Stimulated activated CD4-positive, alpha-beta T cell treated with anti-CD3 and anti-CD28 coated beads, Interleukin-4, amount 100 ng/mL, for 48 hours (primary cell): Measurements from ENCODE around the gene BRMS1.
"Not testable (repeated sequence)": the region's sequence is repeated elsewhere in the genome, so short reads cannot be mapped to it uniquely, and the experiment has no call there.

ENCODE experiments used
- DNase-seq, 2 donors: peaks; one replicate each; pipeline ENCODE4 v3.0.0-alpha.2; 2020; ENCODE audit warnings: low read depth in 2 of 2

The BRMS1 gene, protein sequence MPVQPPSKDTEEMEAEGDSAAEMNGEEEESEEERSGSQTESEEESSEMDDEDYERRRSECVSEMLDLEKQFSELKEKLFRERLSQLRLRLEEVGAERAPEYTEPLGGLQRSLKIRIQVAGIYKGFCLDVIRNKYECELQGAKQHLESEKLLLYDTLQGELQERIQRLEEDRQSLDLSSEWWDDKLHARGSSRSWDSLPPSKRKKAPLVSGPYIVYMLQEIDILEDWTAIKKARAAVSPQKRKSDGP

DNA sequence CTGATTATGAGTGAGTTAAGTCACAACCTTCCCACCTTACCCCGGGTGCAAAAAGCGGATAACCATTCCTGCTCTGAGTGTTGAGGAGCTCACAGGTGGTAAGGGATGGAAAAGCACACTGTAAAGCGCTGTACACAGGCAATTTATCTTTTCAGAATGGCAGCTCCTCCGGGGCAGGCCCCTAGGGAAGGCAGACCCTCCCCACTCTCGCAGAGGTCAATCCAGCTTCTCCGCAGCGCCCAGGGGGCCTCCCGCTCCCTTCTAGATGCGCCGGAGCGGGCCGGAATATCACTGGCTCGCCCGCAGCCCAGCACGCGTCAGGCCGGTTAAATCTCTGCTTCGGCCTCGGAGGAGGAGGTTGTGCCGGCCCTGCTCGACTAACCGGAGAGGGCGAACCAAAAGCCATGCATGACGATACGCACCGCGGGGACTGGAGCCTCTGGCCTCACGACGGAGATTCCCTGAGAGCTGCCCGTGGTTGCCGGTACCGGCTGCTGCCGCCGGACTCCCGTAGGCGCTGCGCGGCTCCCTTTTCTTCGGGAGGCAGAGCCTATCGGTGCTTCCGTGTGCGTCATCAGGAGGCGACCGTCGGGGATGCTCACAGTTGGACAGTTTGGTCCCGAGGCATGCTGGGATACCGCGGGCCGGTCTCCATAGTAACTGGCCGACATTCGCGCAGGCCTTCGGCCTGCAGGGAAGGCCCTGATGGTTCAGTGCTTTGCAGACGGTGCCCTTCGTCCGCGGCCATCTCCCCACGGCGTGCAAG is at the start of gene BRMS1:
BRMS1 (minus strand) TSS at position 555 of the 766 bp plus-strand sequence. CDS start 2,870 bp downstream, outside the sequence.
- peak; percentile 91 to 94 for DNase-seq

DNA sequence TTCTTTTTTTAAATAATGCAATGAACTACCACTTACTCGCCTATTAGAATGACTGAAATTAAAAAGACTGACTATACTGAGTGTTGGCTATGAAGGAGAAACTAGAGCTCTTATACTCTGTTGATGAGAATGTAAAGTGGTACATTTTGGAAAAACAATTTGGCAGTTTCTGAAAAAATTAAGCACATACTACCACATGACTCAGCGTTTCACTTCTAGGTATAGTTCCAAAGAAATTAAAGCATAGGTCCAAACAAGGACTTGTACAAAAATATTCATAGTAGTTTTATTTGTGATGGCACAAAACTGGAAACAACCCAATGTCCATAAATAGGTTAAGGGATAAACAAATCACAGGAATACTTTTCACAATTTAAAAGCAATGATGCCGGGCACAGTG is 49.0 kb upstream of the BRMS1 start:
- DNase-seq, result no peak

DNA sequence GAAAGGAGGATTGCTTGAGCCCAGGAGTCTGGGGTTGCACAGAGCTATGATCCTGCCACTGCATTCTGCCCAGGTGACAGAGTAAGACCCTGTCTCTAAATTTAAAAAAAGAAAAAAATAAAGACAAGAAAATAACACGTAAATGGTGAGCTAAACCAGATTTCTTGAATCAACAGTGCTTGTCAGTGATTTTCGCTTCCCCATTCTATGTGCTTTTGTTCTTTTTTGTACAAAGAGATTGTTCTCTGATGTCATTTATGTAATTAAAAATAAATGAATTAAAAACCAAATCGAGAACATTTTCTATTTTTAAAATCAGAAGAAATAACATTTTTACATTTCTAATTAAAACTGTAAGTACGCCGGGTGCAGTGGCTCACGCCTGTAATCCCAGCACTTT is 46.4 kb upstream of the BRMS1 start:
- no peak for DNase-seq

DNA sequence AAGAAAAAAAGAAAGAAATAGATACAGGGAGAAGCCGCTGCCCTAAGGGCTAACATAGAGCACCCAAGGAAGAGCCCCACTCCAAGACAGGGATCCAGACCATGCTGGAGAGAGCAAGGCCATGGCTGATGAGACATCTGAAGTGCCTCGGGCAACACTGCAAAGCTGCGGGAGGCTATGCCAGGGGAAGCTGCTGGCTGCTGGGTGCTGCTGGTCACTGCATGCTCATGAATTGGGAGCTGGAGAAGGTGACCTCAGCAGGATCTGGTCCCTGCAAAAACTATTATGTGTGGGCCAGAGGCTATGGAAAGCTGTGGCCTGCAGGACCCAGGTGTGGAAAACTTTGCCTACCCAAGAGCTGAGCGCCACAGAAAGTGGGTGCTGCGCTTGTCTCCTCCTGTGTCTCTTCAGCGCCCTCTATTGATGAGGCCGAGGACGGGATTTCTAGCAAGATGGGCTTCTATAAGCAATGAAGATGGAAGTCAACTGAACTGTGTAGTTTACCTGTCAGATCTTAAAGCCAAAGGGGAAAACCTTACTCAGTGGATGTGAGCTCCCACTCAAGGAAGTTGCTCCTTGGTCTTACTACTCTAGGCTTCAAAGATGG is 44.0 kb upstream of the BRMS1 start:
- peak; percentile 60 to 64 for DNase-seq

DNA sequence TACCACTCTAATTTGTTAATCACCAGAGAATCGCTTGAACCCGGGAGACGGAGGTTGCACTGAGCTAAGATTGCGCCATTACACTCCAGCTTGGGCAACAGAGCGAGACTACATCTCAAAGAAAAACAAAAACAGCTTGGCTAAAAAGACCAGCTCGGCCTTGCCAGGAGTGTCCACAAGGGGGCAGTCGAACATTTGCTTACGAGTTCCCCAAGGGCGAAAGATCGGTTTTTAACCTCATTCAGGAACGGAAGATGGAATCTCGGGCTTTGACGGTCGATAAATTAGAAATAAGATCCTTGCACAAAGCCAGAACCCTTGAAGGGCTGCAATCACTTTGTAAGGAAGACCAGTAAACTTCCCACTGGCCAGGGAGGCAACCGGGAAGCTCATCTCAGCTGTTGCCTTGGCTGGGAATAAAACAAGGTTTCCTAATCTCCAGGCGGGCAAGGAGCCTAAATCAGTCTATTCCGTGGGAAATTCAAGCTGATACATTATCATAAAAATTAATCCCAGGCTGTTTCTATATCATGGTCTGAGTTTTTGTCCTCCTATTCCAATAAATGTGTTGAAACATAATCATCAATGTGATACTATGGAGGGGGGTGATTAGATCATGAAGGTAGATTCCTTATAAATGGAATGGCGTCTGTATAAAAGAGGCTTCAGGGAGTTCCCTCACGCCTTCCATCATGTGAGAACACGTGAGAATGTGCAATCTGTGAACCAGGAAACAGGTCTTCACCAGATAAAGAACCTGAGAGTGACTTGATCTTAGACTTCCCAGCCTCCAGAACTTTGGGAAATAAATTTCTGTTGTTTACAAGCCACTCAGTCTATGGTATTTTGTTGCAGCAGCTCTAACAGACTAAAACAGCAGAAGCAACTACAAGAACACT is 41.5 kb upstream of the BRMS1 start:
- peak; percentile 78 to 87 for DNase-seq

DNA sequence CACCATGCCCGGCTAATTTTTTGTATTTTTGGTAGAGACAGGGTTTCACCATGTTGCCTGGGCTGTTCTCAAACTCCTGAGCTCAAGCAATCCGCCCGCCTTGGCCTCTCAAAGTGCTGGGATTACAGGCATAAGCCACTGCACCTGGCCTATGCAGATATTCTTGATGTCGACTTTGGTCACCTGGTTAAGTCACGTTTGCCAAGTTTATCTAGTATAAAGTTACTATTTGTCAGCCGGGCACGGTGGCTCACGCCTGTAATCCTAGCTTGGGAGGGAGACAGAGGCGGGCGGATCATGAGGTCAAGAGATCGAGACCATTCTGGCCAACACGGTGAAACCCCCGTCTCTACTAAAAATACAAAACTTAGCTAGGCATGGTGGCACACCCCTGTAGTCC is 39.4 kb upstream of the BRMS1 start:
- DNase-seq, result not testable (repeated sequence)

DNA sequence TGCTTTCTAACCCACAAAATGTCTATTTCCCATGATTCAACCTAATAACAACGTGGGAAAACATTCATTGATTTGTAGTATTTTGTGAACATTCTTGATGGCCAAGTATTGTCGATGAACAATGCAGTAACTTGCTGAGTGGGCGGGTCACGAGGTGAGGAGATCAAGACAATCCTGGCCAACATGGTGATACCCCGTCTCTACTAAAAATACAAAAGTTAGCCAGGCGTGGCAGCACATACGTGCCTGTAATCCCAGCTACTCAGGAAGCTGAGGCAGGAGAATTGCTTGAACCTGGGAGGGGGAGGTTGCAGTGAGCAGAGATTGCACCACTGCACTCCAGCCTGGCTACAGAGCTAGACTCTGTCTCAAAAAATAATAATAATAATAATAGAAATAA is 35.4 kb upstream of the BRMS1 start:
- not testable (repeated sequence) for DNase-seq

DNA sequence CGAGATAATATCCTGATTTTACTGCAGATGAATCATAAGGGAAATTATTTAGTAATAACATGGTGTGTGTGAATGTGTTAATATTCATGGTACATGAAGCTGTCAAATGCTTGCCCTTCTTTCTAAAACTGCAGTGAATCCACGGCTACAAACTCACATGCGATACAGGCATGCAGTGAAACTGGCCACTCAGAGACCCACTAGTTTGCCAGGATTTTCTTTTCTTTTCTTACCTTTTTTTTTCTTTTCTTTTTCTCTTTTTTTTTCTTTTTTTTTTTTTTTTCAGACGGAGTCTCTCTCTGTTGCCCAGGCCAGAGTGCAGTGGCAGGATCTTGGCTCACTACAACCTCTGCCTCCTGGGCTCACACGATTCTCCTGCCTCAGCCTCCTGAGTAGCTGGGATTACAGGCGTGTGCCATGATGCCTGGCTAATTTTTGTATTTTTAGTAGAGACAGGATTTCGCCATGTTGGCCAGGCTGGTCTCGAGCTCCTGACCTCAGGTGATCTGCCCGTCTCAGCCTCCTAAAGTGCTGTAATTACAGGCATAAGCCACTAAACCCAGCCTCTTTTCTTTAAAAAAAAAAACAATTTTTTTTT is 28.9 kb upstream of the BRMS1 start:
- DNase-seq, result not testable (repeated sequence)

DNA sequence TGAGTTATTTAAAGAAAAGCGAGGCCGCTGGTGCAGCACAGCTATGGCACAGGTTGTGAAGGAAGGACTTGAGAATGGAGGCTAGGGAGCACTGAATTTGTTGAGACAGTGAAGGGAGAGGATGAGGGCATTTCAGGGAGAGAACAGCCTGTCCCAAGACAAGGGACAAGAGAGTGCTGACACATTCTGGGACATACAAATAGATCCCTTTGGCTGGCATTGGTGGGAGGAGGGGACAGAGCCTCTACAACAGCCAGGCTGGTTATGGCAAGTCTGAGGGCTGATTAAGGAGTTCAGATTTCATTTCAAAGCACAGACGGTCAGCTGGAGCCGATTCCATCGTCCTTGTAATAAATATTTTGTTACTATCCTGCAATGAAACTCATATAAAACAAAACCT is 28.4 kb upstream of the BRMS1 start:
- no peak for DNase-seq

DNA sequence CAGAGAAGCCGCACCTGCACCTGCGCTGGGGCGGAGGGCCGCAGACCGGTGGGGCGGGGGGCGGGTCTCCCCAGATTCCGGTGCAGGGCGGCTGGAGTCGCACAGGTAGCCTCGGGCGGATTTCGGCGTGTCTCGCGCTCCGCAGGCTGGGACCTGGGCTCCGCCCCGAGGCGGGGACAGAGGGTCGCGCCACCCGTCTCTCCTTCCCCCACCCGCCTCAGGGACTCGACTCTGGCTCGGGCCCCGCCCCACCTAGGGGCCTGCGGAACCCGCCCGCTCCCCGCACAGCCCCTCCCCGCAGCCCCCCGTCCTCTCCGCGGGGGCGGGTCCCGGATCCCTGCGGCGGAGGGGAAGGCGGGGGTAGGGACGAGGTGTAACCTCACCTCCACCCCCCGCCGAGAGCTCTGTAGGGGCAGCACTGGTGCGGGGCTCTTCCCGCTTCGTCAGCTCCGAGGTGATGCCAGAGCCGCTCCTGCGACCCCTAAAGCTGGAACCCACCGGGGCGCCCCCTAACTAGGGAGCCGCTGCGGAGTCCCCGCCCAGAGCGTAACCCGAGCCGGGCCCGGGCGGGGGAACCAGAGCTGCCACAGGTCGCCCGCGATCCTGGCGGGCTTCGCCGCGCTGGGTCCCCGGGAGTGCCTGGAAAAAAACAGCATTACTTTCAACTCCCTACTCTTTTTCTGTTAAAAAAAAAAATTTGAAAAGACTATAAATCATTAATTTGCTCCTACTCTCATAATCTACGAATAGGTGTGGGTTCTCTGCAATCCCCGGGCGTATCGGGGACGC is 26.9 kb upstream of the BRMS1 start, which contains the start of gene SLC29A2:
SLC29A2 (minus strand) TSS at position 134 of the 789 bp plus-strand sequence. CDS start 169 bp downstream, outside the sequence.
- peak; percentile 67 to 72 for DNase-seq

DNA sequence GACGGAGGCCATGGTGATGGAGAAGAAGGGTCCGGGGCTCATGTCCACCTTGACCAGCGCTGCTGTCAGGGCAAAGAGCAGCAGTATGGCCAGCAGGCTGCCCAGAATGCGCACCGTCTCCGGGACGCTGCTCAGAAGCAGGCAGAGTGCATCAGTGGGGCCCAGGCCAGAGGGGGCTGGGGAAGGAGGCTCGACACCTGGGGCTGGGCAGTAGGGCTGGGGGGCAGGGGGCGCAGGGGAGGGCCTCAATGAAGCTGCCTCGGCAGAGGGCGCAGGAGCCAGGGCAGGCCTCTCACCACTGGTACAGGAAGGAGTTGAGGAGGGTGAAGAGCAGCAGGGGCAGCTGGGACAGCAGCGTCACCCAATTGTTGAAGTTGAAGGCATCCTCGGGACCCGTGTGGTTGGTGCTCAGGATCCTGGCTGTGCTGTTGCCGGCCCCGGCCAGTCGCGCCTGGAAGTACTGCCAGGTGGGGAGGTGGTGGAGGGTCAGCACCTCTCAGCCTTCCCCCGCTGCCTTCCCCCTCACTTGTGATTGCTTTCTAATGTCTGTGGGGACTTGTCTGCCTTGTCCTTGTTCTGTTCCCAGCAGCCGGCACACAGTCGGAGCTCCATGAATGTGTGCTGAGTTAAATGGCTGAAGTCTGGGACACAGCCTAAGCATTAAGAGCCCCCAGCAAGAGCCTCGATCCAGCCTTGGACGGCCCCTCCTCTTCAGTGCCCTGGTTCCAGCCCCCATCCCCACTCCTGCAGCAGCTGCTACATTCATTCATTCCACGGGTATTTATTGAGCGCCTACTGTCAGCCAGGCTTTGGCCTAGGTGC is 24.4 kb upstream of the BRMS1 start:
- DNase-seq, result no peak

DNA sequence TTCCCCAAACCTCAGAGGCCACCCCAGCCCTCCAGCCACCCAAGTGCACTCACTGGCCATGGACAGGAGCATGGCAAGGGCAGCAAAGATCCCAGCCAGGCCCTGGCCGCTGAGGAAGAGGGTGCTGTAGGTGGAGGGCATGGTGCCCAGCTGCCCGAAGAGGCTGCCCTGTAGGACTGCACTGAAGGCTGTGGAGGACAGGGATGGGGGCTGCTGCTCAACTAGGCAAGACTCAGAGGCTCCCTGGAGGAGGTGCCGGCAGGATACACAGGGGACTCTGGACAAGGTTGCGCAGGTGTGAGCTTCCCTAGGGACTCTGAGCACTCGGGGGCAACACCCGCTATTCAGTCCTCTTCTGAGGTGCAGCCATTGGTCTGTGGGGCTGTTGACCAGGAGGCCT is 23.6 kb upstream of the BRMS1 start:
- no peak for DNase-seq

DNA sequence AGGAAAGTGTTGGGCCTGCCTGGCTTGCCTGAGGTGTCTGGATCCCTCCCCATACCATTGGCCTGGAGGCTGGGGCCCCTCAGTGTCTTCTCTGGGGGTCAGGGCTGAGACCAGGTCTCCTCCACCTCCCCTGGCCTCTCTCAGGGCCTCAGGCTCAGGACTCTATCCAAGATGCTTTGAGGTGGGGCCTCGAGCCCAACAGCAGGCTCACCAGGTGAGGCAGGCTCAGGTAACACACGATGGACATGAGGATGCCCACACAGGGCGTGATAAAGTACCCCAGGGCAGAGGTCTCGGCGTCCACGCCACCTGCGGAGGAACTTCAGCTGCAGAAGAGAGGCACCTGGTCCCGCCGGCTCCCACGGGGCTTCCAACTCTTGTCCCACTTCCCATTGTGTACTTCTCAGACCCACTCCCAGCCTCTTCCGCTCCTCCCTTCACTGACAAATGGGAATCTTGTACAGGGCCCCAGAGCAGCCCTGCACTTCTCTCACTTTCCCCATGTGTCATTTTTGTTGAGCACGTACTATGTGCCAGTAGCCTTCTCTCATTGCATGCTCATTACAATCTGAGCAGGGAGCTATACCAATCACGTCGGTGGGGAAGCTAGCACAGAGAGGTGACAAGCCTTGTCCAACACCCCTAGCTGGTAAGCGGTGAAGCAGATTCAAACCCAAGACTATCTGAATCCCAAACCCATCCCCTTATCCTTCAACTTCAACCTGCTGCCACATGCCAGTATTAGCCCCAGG is 22.8 kb upstream of the BRMS1 start:
- DNase-seq, result no peak

DNA sequence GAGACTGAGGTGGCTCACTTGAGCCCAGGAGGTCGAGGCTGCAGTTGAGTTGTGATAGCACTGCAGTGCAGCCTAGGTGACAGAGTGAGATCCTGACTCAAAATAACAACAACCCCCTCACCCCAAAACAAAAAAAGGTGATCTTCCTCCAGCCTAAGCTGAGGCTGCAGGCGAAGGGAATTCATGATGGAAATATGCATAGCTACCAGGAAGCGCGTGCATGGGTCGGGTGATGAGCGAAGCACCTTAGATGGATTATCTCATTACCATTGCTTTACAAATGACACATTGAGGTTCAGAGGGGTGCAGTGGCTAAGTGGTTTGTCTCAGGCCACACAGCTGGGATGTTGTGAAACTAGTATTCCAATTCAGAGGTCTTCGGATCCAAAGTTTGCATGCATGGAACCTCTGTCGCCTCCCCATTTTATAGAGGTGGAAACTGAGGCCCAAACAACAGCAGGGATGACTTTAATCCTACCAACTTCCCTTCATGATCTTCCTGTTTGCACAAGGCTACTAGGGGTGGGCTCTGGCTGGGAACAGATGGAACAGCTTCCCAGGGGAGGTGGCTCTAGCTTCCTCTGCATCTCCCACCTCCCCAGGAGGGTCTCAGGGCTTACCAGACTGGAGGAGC is 22.1 kb upstream of the BRMS1 start:
- no peak for DNase-seq

DNA sequence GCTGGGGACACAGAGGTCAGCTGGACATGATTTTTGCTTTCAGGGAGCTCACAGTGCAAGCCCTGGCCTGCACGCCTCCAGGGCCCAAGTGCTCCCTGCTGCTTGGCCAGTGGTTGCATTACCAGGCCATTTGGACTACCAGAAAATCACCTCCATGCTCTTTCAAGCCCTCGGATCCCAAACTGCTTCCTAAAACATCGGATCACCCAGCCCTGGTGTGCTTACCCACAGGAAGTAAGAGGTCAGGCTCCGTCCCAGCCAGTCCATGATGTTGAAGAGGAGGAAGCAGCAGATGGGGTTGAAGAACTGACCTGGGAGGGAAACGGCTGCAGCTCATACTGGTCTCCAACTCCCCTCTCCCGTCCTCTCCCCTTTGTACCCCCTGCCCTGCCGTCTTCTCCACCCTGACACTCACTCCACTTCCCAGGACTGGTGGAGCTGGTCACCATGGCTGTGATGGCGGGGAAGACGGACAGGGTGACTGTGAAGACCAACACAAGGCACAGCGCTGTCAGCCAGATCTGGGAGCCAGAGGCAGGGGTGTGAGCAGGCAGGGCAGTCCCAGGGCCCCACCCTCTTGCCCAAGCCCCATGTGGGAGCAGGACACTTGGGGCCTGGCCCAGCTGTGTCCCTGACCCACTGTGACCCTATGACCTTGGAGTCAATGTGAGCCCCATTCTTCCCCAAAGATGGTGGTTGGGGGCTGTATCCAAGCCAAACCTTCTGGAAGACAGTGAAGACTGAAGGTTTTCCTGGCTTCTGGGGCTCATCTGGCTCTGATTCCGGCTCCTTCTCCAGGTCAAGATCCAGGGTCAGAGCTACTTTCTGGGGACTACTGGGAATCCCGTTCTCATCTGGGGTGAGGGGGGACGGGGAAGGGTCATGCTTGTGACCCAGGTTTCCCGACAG is 21.1 kb upstream of the BRMS1 start:
- no peak for DNase-seq

DNA sequence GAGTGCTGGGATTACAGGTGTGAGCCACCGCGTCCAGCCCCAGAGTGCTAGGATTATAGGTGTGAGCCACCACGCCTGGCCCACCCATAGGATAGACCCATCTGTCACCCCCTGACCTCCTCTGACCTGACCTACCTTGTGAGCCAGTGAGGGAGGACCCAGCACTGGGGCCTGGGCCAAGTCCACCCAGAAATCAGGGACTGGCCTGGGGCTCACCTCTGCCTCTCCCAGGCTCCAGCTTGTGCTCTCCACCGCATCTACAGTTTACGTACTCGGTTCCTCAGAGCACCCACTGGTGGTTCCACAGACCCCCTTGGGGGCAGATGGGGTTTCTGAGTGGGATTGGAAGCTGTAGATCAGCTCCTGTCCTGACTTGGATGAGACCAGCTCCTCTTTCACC is 20.3 kb upstream of the BRMS1 start:
- DNase-seq, result no peak

DNA sequence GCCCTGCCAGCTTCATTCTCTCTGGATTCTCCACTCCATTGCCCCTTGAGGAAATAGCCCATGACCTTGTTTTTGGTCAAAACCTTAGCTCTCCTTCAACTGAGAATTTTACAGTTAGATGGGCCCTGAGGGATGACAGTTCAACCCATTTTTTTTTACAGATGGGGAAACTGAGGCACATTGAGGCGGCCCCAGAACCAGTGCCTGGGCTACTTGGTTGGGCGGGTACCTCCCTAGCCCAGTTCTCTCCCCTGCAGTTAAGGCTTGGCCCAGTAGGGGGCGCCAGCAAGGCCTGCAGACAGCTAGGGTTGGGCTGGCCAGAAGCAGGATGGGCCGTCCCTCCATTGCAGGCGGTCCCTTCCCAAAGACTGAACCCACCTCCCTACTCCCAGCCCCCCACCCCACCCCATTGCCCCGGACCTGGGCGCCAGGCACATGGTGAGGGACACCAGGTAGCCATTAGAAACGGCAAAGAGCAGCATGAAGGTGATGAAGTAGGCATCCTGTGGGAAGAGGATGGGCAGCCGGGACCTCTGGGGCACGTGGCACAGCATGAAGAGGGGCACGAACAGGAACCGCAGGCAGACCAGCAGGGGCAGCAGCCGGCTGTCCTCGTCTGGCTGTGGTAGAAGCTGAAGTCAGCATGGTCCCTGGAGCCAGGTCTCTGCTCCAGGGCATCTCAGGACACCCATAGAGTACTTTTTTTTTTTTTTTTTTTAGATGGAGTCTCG is 19.1 kb upstream of the BRMS1 start:
- DNase-seq, result peak; percentile 73 to 88
